Endothelial cell of umbilical vein (primary cell): ENCODE measurements around the gene ALKBH8.

Source experiments
- CTCF ChIP-seq, 2 donors: IDR thresholded peaks; 1 replicate in 1 of 2; 2 replicates in 1 of 2; pipeline ENCODE4 v1.5.1; 2011; ENCODE audit warnings: low read length in 2 of 2, mild to moderate bottlenecking in 2 of 2, moderate library complexity in 2 of 2, control low read depth in 1 of 2, inconsistent platforms in 1 of 2, low read depth in 1 of 2; ENCODE audit not compliant: insufficient read depth in 1 of 2; ENCODE audit errors: extremely low read depth in 1 of 2
- POLR2AphosphoS5 ChIP-seq: IDR thresholded peaks from 2 replicates; pipeline ENCODE4 v1.6.1; 2012; ENCODE audit warnings: low read depth, mild to moderate bottlenecking, control low read depth, low read length, moderate library complexity; ENCODE audit not compliant: insufficient read depth

GRCh38 chr11:107472966-107473365 is 92.6 kb downstream of the ALKBH8 start:
- TF ChIP-seq CTCF (IDR thresholded peaks at IDR 0.05; ENCODE audit: extremely low read depth in 1 of 2, insufficient read depth in 1 of 2, low read depth in 1 of 2, low read length in 2 of 2) (no peak), POLR2AphosphoS5 (no peak)
